A673 (cell line): Measurements from ENCODE around the gene ST6GALNAC2. TPM values are rescaled to one million over a fixed set of nuclear protein-coding genes. Genes with fewer than 3 reads are reported as not detected.

Source experiments
- BruUV-seq: library from RNA; stranded (reverse); fragments of 400-500 nt; replicated peaks from 2 replicates; lab custom pipeline; 2021; lab: Mats Ljungman, UMichigan
- CTCF ChIA-PET: fragments of 300-600 bp; sonication (Branson Sonifier 250); formaldehyde crosslinking; loops from one replicate; lab custom pipeline; 2022; ENCODE audit warnings: antibody characterized with exemption; lab: Charles Lee
- POLR2A ChIA-PET: fragments of 300-600 bp; sonication (Branson Sonifier 250); formaldehyde crosslinking; loops from one replicate; lab custom pipeline; 2022; ENCODE audit warnings: antibody characterized with exemption; ENCODE audit not compliant: low non-redundant PET; lab: Charles Lee
- DNase-seq: peaks from one replicate; pipeline ENCODE4 v3.0.0-alpha.2; 2015; ENCODE audit warnings: low spot score
- H3K27ac ChIP-seq: fragments of 200-600 bp; sonication (generic); 2 replicates; pipeline ENCODE4 v1.5.1; 2016; ENCODE audit warnings: mixed run types, low read depth, mild to moderate bottlenecking, mixed read lengths, antibody characterized with exemption, low read length; ENCODE audit not compliant: poor library complexity, severe bottlenecking
- H3K27me3 ChIP-seq: fragments of 200-600 bp; sonication (generic); replicated peaks from 2 replicates; pipeline ENCODE4 v1.6.1; 2017; ENCODE audit warnings: mixed run types, low read depth, mild to moderate bottlenecking, mixed read lengths, antibody characterized with exemption, low read length; ENCODE audit not compliant: insufficient read depth, poor library complexity
- H3K36me3 ChIP-seq: fragments of 200-600 bp; sonication (generic); 2 replicates; pipeline ENCODE4 v1.6.1; 2016; ENCODE audit warnings: mixed run types, mild to moderate bottlenecking, mixed read lengths, antibody characterized with exemption, low read length; ENCODE audit not compliant: insufficient read depth, poor library complexity, severe bottlenecking
- H3K4me1 ChIP-seq: fragments of 200-600 bp; sonication (generic); 2 replicates; pipeline ENCODE4 v1.6.1; 2017; ENCODE audit warnings: mixed run types, mild to moderate bottlenecking, mixed read lengths, antibody characterized with exemption, low read length; ENCODE audit not compliant: insufficient read depth, poor library complexity, severe bottlenecking
- H3K4me3 ChIP-seq: fragments of 200-600 bp; sonication (generic); 2 replicates; pipeline ENCODE4 v1.5.1; 2016; ENCODE audit warnings: low read depth, mixed run types, mild to moderate bottlenecking, mixed read lengths, low read length; ENCODE audit not compliant: poor library complexity, severe bottlenecking
- H3K9me3 ChIP-seq: fragments of 200-600 bp; sonication (generic); 2 replicates; pipeline ENCODE4 v1.6.1; 2016; ENCODE audit warnings: mixed run types, low read depth, mild to moderate bottlenecking, mixed read lengths, antibody characterized with exemption, low read length; ENCODE audit not compliant: poor library complexity, severe bottlenecking
- EZH2 ChIP-seq: fragments of 200-600 bp; sonication (generic); IDR thresholded peaks from 2 replicates; pipeline ENCODE4 v1.6.1; 2017; ENCODE audit warnings: borderline replicate concordance, low read depth, mild to moderate bottlenecking, mixed read lengths, antibody characterized with exemption, low read length; ENCODE audit not compliant: poor library complexity, severe bottlenecking
- intact Hi-C: fragments of 100-400 bp; cut with micrococcal nuclease; formaldehyde crosslinking; loops from one replicate; pipeline ENCODE4 v1.10.0; 2022; ENCODE audit not compliant: unreplicated experiment
- total RNA-seq: library from RNA; stranded (reverse); gene quantifications from 2 replicates; pipeline ENCODE4 v1.2.3, GENCODE V29; 2021
- TF ChIP-seq, protein P1 (sequence below): fragments of 300-800, 200-600 bp; sonication (generic); conservative IDR thresholded peaks from 2 replicates; pipeline ENCODE4 v1.5.1; 2017; ENCODE audit warnings: low read depth, mild to moderate bottlenecking, antibody characterized with exemption, low read length, moderate library complexity, mixed read lengths

ST6GALNAC2 gene
- total RNA-seq, 1 experiment from 2014 or later = not detected

DNA sequence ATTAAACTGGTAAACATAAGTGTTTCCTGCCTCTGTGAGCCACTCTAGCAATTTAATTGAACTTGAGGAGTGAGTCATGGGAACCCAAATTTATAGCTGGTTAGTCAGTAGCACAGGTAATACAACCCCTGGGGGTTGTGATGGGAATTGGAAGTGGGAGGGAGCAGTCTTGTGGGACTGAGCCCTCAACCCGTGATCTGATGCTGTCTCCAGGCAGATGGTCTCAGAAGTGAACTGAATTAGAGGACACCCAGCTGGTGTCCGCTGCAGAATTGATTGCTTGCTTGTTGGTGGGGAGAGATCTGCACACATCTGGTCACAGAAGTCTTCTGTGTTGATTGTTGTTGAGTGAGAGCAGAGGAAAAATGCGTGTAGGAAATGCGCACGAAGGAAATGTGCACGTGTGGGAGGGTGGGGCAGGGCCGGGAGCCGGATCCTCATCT lies 7.7 kb upstream of the ST6GALNAC2 start:
- Histone ChIP-seq H3K4me3 (no peak overlapping the region), H3K4me1 (no peaks in the 10 kb centered on the region), H3K27ac (no peak overlapping the region), H3K9me3 (no peaks in the 10 kb centered on the region), H3K27me3 (no peaks in the 10 kb centered on the region), H3K36me3 (no peaks in the 10 kb centered on the region)
- no TSS peak for BruUV-seq
- no peak for DNase-seq
- TF ChIP-seq, protein P1, sequence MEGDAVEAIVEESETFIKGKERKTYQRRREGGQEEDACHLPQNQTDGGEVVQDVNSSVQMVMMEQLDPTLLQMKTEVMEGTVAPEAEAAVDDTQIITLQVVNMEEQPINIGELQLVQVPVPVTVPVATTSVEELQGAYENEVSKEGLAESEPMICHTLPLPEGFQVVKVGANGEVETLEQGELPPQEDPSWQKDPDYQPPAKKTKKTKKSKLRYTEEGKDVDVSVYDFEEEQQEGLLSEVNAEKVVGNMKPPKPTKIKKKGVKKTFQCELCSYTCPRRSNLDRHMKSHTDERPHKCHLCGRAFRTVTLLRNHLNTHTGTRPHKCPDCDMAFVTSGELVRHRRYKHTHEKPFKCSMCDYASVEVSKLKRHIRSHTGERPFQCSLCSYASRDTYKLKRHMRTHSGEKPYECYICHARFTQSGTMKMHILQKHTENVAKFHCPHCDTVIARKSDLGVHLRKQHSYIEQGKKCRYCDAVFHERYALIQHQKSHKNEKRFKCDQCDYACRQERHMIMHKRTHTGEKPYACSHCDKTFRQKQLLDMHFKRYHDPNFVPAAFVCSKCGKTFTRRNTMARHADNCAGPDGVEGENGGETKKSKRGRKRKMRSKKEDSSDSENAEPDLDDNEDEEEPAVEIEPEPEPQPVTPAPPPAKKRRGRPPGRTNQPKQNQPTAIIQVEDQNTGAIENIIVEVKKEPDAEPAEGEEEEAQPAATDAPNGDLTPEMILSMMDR = no peak
- TF ChIP-seq EZH2 = no peak
- intact Hi-C loops = no loop called here
- POLR2A ChIA-PET = no interaction called here
- CTCF ChIA-PET = interaction anchor here (0.7 kb wide), 1 partner anchor 144 kb away, joined by 12 read pairs; no protein-coding TSS in a partner anchor

DNA sequence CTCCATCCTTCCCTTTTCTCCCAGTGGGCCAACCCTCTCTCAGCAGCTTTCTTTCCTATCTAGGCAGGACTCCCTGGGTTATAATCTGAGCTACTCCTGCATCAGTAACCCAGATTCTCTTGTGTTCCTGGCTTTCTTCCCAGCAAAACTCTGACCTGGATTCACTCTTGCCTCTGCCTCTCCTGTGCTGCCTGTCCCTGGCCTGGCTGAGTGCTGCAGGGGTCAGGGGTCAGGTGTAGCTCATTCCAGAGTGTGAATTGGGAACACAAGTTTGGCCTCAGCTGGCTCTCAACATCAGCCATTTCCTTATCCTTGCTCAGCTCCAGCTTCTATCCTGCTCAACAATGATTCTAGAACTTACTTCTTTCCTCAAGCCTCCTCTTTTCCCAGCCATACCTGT lies 2.5 kb upstream of the ST6GALNAC2 start:
- intact Hi-C loops = no loop called here
- H3K4me3 ChIP-seq = no peak overlapping the region
- DNase-seq = no peak
- TF ChIP-seq EZH2 = no peak
- TF ChIP-seq, protein P1 = no peak
- BruUV-seq = no TSS peak
- H3K27ac ChIP-seq = no peak overlapping the region
- ChIA-PET POLR2A (no interaction called here), CTCF (no interaction called here)
- H3K9me3 ChIP-seq = no peaks in the 10 kb centered on the region
- H3K4me1 ChIP-seq = peaks cover 8% of the 10 kb centered on the region
- peaks cover 28% of the 10 kb centered on the region for H3K27me3 ChIP-seq
- H3K36me3 ChIP-seq = no peaks in the 10 kb centered on the region

DNA sequence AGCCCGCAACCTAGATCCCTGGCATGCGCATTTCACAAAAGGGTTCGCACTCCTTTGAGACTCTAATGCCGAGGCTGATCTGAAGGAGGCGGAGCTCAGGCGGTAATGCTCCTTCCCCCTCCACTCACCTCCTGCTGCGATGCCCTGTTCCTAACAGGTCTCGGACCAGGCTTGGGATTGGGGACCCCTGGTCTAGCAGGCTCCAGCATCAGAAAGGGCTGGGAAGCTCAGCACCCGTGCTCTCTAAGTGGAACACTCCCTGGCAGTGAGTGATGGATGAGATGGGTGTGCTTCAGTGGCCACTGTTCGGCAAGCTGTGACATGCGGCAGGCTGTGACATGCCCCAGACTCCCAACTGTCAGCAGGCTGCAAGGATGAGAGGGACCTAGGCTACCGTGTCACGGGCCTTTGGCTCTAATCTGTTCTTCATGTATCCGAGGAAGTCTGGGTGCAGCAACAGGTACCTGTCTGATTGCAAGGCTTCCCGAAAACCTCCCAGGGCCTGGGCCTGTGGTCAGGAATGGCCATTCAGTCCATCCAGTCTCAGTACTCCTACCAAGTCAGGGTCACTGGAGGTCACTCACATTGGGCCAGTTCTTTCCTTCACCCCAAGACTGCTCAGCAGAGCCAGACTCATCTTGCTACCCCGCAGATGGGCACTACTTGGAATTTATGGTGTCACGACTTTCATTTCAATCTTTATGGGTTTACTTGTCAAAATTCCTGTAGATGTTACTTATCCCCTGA lies 1.3 kb upstream of the ST6GALNAC2 start:
- no peak for DNase-seq
- no peaks in the 10 kb centered on the region for H3K36me3 ChIP-seq
- ChIA-PET CTCF (no interaction called here), POLR2A (no interaction called here)
- H3K27me3 ChIP-seq = peaks cover 28% of the 10 kb centered on the region
- H3K4me1 ChIP-seq = peaks cover 8% of the 10 kb centered on the region
- intact Hi-C loops = no loop called here
- no peak for TF ChIP-seq EZH2
- TF ChIP-seq, protein P1 = no peak
- H3K27ac ChIP-seq = no peak overlapping the region
- H3K4me3 ChIP-seq = no peak overlapping the region
- no peaks in the 10 kb centered on the region for H3K9me3 ChIP-seq
- BruUV-seq = no TSS peak
